CD4-positive, alpha-beta T cell treated with Interleukin-21 for 1 hour (primary cell): ENCODE data around the gene OR2V1.
"Not testable (repeated sequence)": the region's sequence is repeated elsewhere in the genome, so short reads cannot be mapped to it uniquely, and the experiment has no call there.

Experiments
- DNase-seq: peaks from one replicate; pipeline ENCODE4 v3.0.0-alpha.2; 2020

The OR2V1 gene

DNA sequence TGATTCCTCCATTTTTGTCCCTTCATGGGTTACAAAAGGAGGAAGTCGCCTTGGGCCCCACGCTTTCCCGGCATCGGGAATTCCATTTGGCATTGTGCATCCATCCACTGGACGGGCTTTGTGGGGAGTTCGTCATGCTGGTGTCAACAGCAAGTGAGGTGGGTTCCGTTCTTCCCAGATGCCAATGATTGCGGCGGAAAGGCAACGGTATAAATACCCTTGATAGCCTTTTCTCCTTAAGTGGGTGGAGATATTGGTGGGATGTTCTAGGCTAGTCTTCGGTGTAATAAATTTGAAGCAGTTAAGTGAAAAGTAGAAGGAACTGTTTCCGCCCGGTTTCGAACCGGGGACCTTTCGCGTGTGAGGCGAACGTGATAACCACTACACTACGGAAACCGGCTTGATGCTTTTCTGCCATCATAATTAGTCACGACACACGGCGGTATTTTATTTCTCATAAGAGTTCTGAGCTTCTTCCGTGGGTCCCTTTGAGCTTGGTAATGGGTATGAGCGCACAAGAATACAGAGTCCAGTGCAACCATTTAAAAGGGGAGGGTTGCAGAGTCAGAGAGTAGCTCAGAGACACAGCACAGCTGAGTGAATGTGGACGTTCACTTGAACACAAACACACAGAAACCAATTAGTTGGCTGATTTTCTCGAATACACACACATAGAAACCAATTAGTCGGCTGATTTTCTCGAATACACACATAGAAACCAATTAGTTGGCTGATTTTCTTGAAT is 28.9 kb downstream of the OR2V1 start:
- not testable (repeated sequence) for DNase-seq

DNA sequence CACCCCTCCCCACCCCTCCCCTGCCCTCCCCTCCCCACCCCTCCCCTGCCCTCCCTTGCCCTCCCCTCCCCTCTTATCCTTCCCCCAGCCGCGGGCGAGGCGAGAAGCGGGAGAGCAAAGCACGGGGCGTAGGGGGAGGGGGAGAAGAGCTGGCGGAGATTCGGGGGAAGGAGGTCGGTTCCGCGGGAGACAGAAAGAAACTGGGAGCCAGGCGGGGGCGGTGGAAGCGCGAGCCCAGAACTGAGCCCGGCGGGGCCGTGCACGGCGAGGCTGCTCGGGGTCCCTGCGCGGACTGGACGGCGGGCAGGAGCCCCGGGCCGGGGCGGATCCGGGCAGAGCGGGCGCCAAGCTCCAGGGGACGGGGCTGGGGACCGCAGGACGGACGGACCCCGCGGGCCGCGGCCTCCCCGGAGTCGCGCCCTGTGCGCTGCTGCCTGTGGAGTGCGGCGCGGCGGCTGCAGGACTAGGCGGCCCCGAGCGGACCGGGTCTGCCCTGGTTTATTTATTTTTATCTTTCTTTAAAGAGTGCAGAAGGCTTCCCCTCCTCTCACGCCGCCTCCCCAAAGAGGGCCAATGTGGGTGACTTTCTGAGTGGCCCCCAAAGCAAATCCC is 29.8 kb downstream of the OR2V1 start:
- not testable (repeated sequence) for DNase-seq

DNA sequence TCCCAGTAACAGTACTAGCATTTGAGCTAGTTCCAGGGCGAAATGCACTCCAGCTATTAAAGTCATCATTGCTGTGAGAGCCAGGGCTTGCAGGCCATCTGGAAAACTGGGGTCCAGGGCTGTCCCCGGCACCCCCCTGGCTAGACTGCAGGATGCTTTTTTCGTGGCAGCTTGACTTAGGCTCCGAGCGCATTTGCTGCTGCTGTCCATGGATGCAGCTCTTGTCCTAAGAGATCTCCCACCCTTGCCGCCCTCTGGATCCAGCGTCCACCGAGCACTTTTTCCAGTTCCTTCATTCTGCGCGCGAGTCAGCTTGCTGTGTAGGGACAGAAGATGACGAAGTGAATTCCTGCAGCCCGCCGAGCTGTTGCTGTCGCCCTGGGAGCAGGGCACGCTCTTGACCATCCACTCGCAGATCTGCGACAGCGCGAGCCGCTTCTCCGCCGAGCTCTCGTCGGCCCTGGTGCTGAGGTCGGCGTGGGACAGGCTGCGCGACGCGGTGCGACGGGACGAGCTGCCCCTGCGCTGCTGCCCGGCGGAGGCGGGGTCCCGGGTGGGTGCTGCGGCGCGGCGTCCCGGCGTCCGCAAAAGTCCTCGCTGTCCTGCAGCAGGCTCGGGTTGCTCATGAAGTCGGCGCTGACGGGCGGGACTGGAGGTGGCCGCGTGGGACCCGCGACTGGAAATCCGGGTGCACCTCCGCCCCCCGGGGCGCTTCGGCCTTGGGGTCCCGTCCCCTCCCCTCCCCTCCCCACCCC is 30.7 kb downstream of the OR2V1 start:
- no peak for DNase-seq

DNA sequence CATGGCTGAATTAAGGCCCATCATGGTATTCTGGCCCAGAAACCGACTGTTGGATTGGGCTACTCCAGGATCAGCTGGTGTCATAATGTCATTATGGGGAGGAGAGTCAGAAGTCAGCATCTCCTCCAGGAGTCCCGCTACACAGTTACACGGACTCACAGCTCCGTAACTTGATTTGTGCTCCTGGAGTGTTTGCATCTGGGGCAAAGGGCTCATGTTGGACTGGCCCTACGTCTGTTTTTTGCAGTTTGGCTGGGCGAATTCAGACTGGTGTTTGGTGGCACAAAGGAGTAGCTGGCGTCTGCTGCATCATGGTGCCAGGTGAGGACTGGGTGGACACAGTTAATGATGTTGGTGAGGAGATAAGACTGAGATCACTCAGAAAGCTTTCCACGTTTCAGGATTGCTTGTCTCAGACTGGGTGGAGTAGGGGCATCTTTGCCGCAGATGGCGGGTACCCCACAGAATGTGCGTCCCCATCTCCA is 31.3 kb downstream of the OR2V1 start:
- DNase-seq, result no peak

DNA sequence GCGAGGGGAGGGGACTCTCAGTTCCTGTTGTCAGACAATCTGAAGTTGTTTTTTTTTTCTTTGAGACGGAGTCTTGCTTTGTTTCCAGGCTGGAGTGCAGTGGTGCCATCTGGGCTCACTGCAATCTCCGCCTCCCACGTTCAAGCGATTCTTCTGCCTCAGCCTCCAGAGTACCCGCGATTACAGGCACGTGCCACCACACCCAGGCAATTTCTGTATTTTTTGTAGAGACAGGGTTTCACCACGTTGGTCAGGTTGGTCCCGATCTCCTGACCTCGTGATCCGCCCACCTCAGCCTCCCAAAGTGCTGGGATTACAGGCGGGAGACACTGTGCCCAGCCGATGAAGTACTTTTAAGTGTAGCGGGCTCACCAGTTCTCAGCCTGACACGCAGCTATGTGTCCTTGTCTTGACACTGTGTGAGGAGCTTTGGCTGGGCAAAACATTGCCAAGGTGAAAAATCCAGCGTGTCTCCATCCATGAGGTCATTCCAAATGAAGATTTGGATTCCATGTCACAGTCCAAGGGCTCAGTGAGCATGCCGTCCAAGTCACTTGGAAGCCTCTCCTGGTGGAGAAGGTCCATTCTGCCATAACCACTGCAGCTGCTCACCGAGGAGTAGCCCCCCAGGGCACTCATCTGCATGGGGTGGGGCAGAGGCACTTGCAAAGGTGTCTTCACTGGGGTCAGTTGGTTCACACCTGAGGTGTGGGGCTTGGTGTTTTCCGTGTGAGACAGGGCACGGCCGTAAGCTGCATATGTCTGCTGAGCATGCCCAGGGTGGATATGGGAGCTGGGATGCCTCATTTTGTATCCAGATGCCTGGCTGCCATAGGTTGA is 32.0 kb downstream of the OR2V1 start:
- DNase-seq, result no peak

DNA sequence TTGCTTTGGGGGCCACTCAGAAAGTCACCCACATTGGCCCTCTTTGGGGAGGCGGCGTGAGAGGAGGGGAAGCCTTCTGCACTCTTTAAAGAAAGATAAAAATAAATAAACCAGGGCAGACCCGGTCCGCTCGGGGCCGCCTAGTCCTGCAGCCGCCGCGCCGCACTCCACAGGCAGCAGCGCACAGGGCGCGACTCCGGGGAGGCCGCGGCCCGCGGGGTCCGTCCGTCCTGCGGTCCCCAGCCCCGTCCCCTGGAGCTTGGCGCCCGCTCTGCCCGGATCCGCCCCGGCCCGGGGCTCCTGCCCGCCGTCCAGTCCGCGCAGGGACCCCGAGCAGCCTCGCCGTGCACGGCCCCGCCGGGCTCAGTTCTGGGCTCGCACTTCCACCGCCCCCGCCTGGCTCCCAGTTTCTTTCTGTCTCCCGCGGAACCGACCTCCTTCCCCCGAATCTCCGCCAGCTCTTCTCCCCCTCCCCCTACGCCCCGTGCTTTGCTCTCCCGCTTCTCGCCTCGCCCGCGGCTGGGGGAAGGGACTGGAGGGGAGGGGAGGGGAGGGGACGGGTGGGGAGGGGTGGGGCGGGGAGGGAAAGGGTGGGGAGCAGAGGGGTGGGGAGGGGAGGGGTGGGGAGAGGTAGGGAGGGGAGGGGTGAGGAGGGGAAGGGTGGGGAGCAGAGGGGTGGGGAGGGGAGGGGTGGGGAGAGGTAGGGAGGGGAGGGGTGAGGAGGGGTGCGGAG is 33.0 kb downstream of the OR2V1 start:
- DNase-seq, result not testable (repeated sequence)

DNA sequence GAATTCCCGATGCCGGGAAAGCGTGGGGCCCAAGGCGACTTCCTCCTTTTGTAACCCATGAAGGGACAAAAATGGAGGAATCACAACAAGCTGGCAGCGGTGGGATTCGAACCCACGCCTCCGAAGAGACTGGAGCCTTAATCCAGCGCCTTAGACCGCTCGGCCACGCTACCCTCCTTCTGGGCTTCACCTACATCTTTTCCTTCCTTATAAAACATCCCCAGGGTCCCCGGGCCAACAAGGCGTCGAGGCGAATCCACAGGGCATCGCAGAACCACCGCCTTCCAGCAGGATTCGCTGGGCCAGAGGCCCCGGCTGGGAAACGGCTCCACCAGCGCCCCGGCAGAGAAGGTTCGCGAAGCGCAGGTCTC is 33.6 kb downstream of the OR2V1 start:
- not testable (repeated sequence) for DNase-seq

DNA sequence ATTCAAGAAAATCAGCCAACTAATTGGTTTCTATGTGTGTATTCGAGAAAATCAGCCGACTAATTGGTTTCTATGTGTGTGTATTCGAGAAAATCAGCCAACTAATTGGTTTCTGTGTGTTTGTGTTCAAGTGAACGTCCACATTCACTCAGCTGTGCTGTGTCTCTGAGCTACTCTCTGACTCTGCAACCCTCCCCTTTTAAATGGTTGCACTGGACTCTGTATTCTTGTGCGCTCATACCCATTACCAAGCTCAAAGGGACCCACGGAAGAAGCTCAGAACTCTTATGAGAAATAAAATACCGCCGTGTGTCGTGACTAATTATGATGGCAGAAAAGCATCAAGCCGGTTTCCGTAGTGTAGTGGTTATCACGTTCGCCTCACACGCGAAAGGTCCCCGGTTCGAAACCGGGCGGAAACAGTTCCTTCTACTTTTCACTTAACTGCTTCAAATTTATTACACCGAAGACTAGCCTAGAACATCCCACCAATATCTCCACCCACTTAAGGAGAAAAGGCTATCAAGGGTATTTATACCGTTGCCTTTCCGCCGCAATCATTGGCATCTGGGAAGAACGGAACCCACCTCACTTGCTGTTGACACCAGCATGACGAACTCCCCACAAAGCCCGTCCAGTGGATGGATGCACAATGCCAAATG is 34.1 kb downstream of the OR2V1 start:
- not testable (repeated sequence) for DNase-seq

DNA sequence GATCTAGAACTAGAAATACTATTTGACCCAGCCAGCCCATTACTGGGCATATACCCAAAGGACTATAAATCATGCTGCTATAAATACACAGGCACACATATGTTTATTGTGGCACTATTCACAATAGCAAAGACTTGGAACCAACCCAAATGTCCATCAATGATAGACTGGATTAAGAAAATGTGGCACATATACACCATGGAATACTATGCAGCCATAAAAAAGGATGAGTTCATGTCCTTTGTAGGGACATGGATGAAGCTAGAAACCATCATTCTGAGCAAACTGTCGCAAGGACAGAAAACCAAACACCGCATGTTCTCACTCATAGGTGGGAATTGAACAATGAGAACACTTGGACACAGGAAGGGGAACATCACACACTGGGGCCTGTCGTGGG is 35.8 kb downstream of the OR2V1 start:
- not testable (repeated sequence) for DNase-seq

DNA sequence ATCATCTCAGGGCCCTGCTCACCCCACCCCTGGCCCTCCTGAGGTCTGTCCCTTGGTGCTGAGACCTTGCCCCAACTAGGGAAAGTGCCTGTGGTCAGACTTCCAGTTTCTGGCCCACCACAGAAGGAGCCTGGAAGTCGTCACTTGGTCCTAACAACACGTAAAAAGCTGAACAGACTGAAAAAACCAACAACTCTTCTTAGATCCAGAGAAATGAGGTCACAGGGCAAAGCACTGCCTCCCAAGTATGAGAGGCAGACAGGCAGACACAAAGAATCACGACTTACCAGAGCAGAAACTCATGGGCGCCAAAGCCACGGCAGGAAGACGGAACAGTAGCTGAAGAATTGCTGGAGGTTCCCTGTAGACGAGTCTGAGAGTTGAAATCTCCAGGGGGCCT is 38.5 kb downstream of the OR2V1 start:
- DNase-seq, result no peak

DNA sequence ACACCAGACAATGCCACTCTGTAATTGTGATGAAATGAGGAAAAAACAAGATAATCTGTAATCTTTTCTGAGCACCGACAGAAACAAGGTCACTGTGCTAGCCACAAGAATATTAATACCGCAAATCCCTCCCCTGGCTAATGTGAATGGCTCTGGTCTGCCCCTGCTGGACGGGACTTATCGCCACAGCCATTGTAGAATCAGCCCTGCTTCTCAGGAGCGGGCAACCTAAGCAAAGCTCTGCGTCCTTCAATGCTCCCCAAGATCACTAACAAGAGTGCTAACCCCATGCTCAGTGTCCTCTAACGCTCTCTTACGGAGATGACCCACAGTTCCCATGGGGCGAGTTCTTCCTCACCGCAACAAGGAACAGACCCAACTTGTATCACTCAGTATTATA is 42.7 kb downstream of the OR2V1 start:
- DNase-seq, result no peak

DNA sequence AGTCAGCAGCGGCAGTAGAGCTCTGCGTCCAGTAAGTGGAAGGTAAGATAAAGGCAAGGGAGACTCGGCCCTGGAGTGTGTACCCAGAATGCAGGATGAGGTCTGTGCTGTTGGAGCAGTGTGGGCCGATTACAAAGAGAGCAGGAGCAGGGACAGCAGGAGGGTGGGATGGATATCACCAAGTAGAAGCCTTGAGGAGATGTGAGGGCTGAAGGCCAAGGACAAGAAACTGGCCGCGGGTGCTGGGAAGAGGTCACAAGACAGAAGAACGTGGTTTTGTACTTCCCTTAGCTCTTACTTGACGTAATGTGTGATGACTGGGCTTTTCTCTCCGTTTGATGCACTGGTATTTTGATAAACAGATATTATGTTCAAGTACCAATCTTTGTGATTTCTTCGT is 43.7 kb downstream of the OR2V1 start:
- no peak for DNase-seq

DNA sequence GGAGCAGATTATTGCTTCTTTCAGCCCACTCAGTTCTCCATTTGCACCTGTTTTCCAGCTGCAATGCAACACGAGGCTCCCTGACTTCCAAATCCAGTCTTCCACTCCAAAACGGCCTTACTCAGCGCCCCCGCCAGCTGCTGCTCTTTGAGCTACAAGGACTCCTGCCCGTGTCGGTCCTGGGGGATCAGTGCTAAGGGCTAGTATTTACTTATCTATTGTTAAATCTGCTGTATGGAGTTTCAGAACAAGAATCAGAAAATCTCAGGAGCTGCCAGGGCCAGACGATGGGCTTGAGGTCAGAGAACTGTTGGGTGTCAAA is 44.1 kb downstream of the OR2V1 start:
- DNase-seq, result no peak

DNA sequence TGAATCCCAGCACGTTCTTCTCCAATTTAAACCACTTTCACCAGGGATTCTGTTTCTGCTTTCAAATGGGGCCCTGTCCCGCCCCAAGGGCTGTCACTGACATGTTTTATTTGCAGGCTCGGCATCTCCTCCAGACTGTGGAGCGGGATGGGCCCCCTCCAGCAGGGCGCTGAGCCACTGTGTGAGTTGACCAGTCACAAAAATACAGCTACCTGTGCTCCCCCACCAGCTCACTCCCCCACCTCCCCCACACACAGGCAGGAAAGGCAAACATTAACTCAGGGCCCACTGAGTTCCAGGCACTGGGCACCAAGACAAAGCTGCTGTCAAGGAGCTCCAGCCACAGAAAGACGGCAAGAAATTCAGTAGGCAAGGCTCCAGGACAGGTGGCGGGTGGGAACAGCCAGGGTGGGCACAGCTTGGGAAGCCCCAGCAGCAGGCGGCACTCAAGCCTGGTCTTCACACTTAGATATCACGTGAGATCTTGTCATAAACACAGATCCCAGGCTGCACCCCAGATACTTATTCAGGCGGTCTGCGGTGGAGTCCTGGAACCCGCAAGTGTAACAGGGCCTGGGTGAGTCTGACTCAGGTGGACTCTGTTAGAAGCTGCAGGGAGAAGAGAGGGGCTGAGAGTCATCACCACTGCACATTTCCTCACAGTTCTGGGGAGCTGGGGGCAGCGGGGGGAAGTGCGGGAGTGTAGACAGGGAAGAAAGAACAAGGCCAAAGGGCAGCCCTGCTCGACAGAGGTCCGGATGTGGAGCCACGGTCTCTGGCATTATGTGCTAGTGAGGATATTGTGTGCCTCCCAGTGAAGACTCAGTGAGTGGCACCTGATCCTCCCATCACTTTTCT is 44.7 kb downstream of the OR2V1 start:
- no peak for DNase-seq

DNA sequence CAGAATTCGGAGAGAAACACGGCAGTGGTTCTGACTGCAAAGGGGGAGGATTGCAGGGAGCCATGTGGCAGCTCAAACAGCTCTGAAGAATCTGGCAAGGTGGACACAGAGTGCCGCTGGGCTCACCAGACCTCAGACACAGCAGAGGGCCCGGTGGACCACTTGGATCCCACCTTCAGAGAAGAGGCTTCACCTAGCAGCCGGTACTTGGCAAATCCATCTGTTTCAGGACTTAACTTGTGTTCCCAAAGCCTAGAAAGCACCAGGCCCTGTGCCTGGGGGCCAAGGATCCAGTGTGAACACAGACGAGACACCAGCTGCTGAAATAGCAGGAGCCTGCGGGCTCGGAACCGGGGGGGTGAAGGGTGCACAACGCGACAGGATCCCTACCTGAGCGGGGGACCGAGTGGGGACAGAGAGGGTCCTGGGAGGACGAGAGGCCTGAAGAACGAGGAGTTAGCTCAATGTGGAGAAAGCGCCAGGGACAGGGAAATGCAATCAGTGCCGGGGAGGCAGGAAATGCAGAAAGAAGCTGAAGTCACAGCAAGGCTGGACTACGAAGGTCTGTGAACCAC is 46.3 kb downstream of the OR2V1 start:
- no peak for DNase-seq

DNA sequence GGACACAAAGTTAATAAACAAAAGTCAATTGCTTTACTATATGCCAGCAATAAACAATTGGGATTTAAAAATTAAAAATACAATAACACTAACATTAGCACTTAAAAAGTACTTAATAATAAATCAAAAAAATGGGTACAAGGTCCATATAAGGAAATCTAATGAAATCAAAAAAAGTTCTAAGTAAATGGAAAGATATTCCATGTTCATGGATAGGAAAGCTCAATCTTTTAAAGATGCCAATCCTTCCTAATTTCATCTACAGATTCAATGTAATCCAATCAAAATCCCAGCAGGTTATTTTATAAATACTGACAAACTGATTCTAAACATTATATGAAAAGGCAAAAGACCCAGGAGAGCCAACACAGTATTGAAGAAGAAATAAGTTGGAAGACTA is 49.0 kb downstream of the OR2V1 start:
- no peak for DNase-seq

DNA sequence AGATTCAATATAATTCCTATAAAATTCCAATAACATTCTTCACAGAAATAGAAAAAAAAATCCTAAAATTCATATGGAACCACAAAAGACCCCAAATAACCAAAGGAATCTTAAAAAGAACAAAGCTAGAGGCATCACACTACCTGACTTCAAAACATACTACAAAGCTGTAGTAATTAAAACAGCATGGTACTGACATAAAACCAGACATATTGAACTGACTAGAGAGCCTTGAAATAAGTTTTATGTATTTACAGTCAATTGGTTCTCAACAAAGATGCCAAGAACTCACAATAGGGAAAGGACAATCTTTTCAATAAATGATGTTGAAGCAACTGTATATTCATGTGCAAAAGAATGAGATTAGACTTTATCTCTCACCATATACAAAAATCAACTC is 54.0 kb downstream of the OR2V1 start:
- DNase-seq, result no peak
